Stimulated activated CD8-positive, alpha-beta memory T cell treated with anti-CD3 and anti-CD28 coated beads, Interleukin-12 subunit alpha, Interleukin-12 subunit beta, amount 100 ng/mL, for 24 hours (primary cell): Measurements from ENCODE around the gene GPHN.

Source experiments
- DNase-seq: peaks from one replicate; pipeline ENCODE4 v3.0.0-alpha.2; 2020; ENCODE audit errors: extremely low read depth

The GPHN gene

GRCh38 chr14:67158566-67158965, 650.6 kb downstream of the GPHN start:
- DNase-seq, result no peak

- no peak for DNase-seq
These were observed 654.4 kb downstream of the GPHN start for GRCh38 chr14:67162385-67162784.

GRCh38 chr14:67166450-67166853, 658.5 kb downstream of the GPHN start:
- no peak for DNase-seq

GRCh38 chr14:67167420-67168109, 659.6 kb downstream of the GPHN start:
- DNase-seq, result no peak

- DNase-seq, result no peak
These were observed 660.1 kb downstream of the GPHN start for GRCh38 chr14:67168110-67168441.

- no peak for DNase-seq
These were observed 662.7 kb downstream of the GPHN start for GRCh38 chr14:67170660-67171059.

- no peak for DNase-seq
These were observed 664.1 kb downstream of the GPHN start for GRCh38 chr14:67172056-67172455.

- DNase-seq, result no peak
These were observed 664.6 kb downstream of the GPHN start for GRCh38 chr14:67172520-67172919.

- no peak for DNase-seq
These were observed 665.8 kb downstream of the GPHN start for GRCh38 chr14:67173719-67174118.

GRCh38 chr14:67186172-67186768, 678.3 kb downstream of the GPHN start:
- no peak for DNase-seq

- DNase-seq, result no peak
These were observed 679.0 kb downstream of the GPHN start for GRCh38 chr14:67186789-67187584.

- DNase-seq, result no peak
These were observed 679.9 kb downstream of the GPHN start for GRCh38 chr14:67187826-67188225.

- DNase-seq, result no peak
These were observed 680.4 kb downstream of the GPHN start for GRCh38 chr14:67188326-67188725.

GRCh38 chr14:67191768-67192290, 683.9 kb downstream of the GPHN start:
- DNase-seq, result no peak

- no peak for DNase-seq
These were observed 684.4 kb downstream of the GPHN start for GRCh38 chr14:67192366-67192765.

GRCh38 chr14:67195279-67195678, 687.3 kb downstream of the GPHN start:
- no peak for DNase-seq

GRCh38 chr14:67199016-67199415, 691.1 kb downstream of the GPHN start:
- no peak for DNase-seq

GRCh38 chr14:67207810-67208209, 699.9 kb downstream of the GPHN start:
- no peak for DNase-seq

- DNase-seq, result no peak
These were observed 710.2 kb downstream of the GPHN start for GRCh38 chr14:67218126-67218525.

- no peak for DNase-seq
These were observed 713.5 kb downstream of the GPHN start for GRCh38 chr14:67221248-67221981.

- no peak for DNase-seq
These were observed 714.0 kb downstream of the GPHN start for GRCh38 chr14:67221982-67222328.

- no peak for DNase-seq
These were observed 717.6 kb downstream of the GPHN start for GRCh38 chr14:67225523-67225922.
